Keratinocyte (primary cell): ENCODE measurements around the gene PARD6B. TPM values are rescaled to one million over a fixed set of nuclear protein-coding genes. Genes with fewer than 3 reads are reported as not detected.

Experiments
- DNase-seq: peaks from one replicate; pipeline ENCODE4 v3.0.0-alpha.2; 2011; ENCODE audit warnings: low read depth, missing footprints, low spot score
- FAIRE-seq: peaks from 2 replicates; lab custom pipeline; 2011; peaks lifted over from hg19 to GRCh38; lab: Jason Lieb, UNC
- H2AFZ ChIP-seq: 2 replicates; pipeline ENCODE4 v1.6.0; 2012; ENCODE audit warnings: low read length, control low read depth, inconsistent platforms; ENCODE audit not compliant: control insufficient read depth
- H3K27ac ChIP-seq: 2 replicates; pipeline ENCODE4 v1.5.1; 2011; ENCODE audit warnings: low read length; ENCODE audit not compliant: control insufficient read depth, insufficient read depth
- H3K27me3 ChIP-seq: 3 replicates; pipeline ENCODE4 v1.6.0; 2011; ENCODE audit warnings: low read length; ENCODE audit not compliant: control insufficient read depth, insufficient read depth; ENCODE audit errors: extremely low read depth
- H3K36me3 ChIP-seq, 2 experiments: 2 replicates in 1 of 2; 3 replicates in 1 of 2; pipeline ENCODE4 v1.5.1; 2011; ENCODE audit warnings: low read length in 2 of 2, mild to moderate bottlenecking in 1 of 2; ENCODE audit not compliant: control insufficient read depth in 2 of 2, insufficient read depth in 2 of 2; ENCODE audit errors: extremely low read depth in 1 of 2
- H3K4me1 ChIP-seq: 3 replicates; pipeline ENCODE4 v1.5.1; 2011; ENCODE audit warnings: low read length; ENCODE audit not compliant: control insufficient read depth, insufficient read depth; ENCODE audit errors: extremely low read depth
- H3K4me2 ChIP-seq: 3 replicates; pipeline ENCODE4 v1.6.0; 2011; ENCODE audit warnings: low read depth, low read length; ENCODE audit not compliant: control insufficient read depth, insufficient read depth; ENCODE audit errors: extremely low read depth
- H3K4me3 ChIP-seq, 3 experiments: fragments of 200-600 bp in 1 of 3; sonication (generic) in 1 of 3; 2 replicates in 2 of 3; 3 replicates in 1 of 3; pipeline ENCODE4 v1.5.1; 2011 to 2016; ENCODE audit warnings: low read length in 3 of 3, mild to moderate bottlenecking in 3 of 3, control low read depth in 2 of 3, inconsistent platforms in 1 of 3, low read depth in 1 of 3, mixed read lengths in 1 of 3, mixed run types in 1 of 3, moderate library complexity in 1 of 3; ENCODE audit not compliant: control insufficient read depth in 2 of 3, insufficient read depth in 2 of 3; ENCODE audit errors: extremely low read depth in 1 of 3
- H3K79me2 ChIP-seq: 2 replicates; pipeline ENCODE4 v1.6.0; 2012; ENCODE audit warnings: low read length; ENCODE audit not compliant: control insufficient read depth, insufficient read depth
- H3K9ac ChIP-seq: 3 replicates; pipeline ENCODE4 v1.6.0; 2011; ENCODE audit warnings: low read length; ENCODE audit not compliant: control insufficient read depth, insufficient read depth; ENCODE audit errors: extremely low read depth
- H3K9me1 ChIP-seq: 3 replicates; pipeline ENCODE4 v1.6.0; 2011; ENCODE audit warnings: low read length; ENCODE audit not compliant: control insufficient read depth, insufficient read depth; ENCODE audit errors: extremely low read depth
- H3K9me3 ChIP-seq: 2 replicates; pipeline ENCODE4 v1.5.1; 2012; ENCODE audit warnings: low read depth, low read length; ENCODE audit not compliant: control insufficient read depth
- H4K20me1 ChIP-seq: 3 replicates; pipeline ENCODE4 v1.6.0; 2011; ENCODE audit warnings: low read length; ENCODE audit not compliant: control insufficient read depth, insufficient read depth; ENCODE audit errors: extremely low read depth
- EZH2 ChIP-seq: IDR thresholded peaks from one replicate; pipeline ENCODE4 v1.6.1; 2012; ENCODE audit warnings: inconsistent platforms, mild to moderate bottlenecking, low read length, moderate library complexity
- dilution Hi-C: fragments of 300-500 bp; cut with MboI; formaldehyde crosslinking; loops from one replicate; pipeline ENCODE4 v1.7.0; 2020; ENCODE audit warnings: low sequenced_read_pairs; ENCODE audit not compliant: extremely low pct_ligation_motif_present
- polyA plus RNA-seq, 5 experiments: library from polyadenylated mRNA; depleted of rRNA in 3 of 5; stranded (reverse) in 3 of 5; stranded (forward) in 1 of 5; unstranded in 1 of 5; fragments of >200 nt; gene quantifications; 1 replicate in 1 of 5; 2 replicates in 3 of 5; 3 replicates in 1 of 5; pipeline versions ENCODE4 v1.2.1 to v1.2.3, GENCODE V29; 2011 to 2012; ENCODE audit warnings: missing spikeins in 2 of 5, low read depth in 1 of 5, low replicate concordance in 1 of 5
- TF ChIP-seq, protein P1 (sequence below), 3 experiments: IDR thresholded peaks in 1 of 3; conservative IDR thresholded peaks in 1 of 3; optimal IDR thresholded peaks in 1 of 3; 2 replicates in 2 of 3; 3 replicates in 1 of 3; pipeline versions ENCODE3 to v1.5.1; 2011; ENCODE audit warnings: low read length in 3 of 3, mild to moderate bottlenecking in 3 of 3, moderate library complexity in 2 of 3, control low read depth in 1 of 3, inconsistent platforms in 1 of 3; ENCODE audit not compliant: insufficient read depth in 2 of 3; ENCODE audit errors: extremely low read depth in 1 of 3

PARD6B gene
- polyA plus RNA-seq, 1 donor (not counting 4 experiments of a cell fraction or from before 2014, with no cell fraction given): 2.0 TPM

DNA sequence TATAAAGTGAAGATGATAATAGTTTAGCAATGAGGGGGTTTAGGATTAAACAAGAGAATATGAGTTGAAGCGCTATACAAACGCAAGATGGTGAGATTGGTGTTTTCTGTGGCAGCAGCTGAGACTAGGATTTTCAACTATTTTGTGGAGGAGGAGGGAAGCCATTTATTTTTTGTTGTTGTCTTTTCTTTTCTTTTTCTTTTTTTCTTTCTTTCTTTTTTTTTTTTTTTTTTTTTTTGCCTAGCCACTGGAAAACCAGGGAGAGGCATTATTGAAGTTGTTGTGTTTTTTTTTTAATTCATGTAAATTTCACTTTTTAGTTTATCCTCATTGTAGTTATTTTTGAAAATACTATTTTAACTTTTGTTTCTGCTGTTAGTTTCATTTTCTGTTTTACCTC is 15.9 kb downstream of the PARD6B start:
- Histone ChIP-seq H3K4me3 (no peak overlapping the region), H3K27ac (no peak overlapping the region), H3K9me3 (no peaks in the 10 kb centered on the region), H3K36me3 (peaks cover 8 to 18% of the 10 kb centered on the region in 2 experiments), H3K79me2 (peaks cover 23% of the 10 kb centered on the region), H3K9ac (no peak overlapping the region), H3K9me1 (no peaks in the 10 kb centered on the region), H4K20me1 (no peaks in the 10 kb centered on the region), H2AFZ (no peak overlapping the region), H3K4me2 (no peak overlapping the region), H3K4me1 (peaks cover 29% of the 10 kb centered on the region), H3K27me3 (no peaks in the 10 kb centered on the region)
- dilution Hi-C loops: no loop called here
- FAIRE-seq (no peak), DNase-seq (no peak)
- no peak for TF ChIP-seq EZH2

DNA sequence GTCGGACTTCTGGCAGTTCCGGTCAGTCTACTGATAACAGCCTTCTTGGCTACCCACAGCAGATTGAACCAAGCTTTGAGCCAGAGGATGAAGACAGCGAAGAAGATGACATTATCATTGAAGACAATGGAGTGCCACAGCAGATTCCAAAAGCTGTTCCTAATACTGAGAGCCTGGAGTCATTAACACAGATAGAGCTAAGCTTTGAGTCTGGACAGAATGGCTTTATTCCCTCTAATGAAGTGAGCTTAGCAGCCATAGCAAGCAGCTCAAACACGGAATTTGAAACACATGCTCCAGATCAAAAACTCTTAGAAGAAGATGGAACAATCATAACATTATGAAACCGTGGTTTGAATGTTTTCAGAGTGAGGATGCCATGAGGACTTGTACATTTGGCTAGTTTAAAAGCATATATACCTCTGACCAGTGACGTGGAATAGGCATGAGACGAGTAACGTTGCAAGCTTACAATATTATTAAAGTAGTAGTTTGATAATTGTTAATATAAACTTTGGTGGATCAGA is 18.8 kb downstream of the PARD6B start:
- no peak overlapping the region for H3K27ac ChIP-seq
- no peak overlapping the region for H3K4me3 ChIP-seq
- H3K36me3 ChIP-seq: peaks cover 8 to 18% of the 10 kb centered on the region in 2 experiments
- DNase-seq (no peak), FAIRE-seq (no peak)
- dilution Hi-C loops: no loop called here
- TF ChIP-seq EZH2: no peak
- TF ChIP-seq, protein P1, sequence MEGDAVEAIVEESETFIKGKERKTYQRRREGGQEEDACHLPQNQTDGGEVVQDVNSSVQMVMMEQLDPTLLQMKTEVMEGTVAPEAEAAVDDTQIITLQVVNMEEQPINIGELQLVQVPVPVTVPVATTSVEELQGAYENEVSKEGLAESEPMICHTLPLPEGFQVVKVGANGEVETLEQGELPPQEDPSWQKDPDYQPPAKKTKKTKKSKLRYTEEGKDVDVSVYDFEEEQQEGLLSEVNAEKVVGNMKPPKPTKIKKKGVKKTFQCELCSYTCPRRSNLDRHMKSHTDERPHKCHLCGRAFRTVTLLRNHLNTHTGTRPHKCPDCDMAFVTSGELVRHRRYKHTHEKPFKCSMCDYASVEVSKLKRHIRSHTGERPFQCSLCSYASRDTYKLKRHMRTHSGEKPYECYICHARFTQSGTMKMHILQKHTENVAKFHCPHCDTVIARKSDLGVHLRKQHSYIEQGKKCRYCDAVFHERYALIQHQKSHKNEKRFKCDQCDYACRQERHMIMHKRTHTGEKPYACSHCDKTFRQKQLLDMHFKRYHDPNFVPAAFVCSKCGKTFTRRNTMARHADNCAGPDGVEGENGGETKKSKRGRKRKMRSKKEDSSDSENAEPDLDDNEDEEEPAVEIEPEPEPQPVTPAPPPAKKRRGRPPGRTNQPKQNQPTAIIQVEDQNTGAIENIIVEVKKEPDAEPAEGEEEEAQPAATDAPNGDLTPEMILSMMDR (optimal IDR thresholded peaks at IDR 0.05 in 1 of 3, IDR thresholded peaks at IDR 0.05 in 1 of 3, conservative IDR thresholded peaks at IDR 0.05 in 1 of 3; ENCODE audit: extremely low read depth in 1 of 3, insufficient read depth in 2 of 3, low read length in 3 of 3): no peak
- H3K9me1 ChIP-seq: no peaks in the 10 kb centered on the region
- peaks cover 15% of the 10 kb centered on the region for H3K4me1 ChIP-seq
- no peaks in the 10 kb centered on the region for H3K9me3 ChIP-seq
- peaks cover 15% of the 10 kb centered on the region for H3K79me2 ChIP-seq
- no peak overlapping the region for H2AFZ ChIP-seq
- H4K20me1 ChIP-seq: no peaks in the 10 kb centered on the region
- H3K9ac ChIP-seq: no peak overlapping the region
- no peak overlapping the region for H3K4me2 ChIP-seq
- no peaks in the 10 kb centered on the region for H3K27me3 ChIP-seq

DNA sequence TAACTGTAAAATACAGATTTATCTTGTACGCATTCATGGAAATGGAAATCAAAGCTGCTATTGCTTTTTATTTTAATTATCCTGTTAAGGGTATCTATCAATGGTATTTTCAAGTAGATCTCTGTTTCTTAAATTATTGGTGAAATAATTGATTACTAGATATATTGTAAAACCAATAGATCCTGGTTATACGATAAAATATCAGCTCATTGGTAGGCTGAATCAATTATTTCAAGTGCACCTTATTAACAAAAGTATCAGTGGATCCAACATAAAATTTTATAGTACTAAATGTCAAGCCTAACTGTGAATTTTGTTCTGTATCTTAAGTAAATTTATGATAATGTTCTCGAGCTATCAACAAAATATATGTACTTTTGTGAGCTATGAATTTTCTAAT is 21.8 kb downstream of the PARD6B start:
- Histone ChIP-seq H3K9ac (no peak overlapping the region), H3K4me2 (no peak overlapping the region), H3K4me3 (no peak overlapping the region), H3K9me3 (no peaks in the 10 kb centered on the region), H3K79me2 (peaks cover 2% of the 10 kb centered on the region), H3K27me3 (no peaks in the 10 kb centered on the region), H3K9me1 (no peaks in the 10 kb centered on the region), H3K27ac (no peak overlapping the region), H3K36me3 (peaks cover 8 to 12% of the 10 kb centered on the region in 2 experiments), H4K20me1 (no peaks in the 10 kb centered on the region), H3K4me1 (no peaks in the 10 kb centered on the region), H2AFZ (no peak overlapping the region)
- no peak for DNase-seq
- no peak for FAIRE-seq
- dilution Hi-C loops: no loop called here
- TF ChIP-seq, protein P1 (optimal IDR thresholded peaks at IDR 0.05 in 1 of 3, IDR thresholded peaks at IDR 0.05 in 1 of 3, conservative IDR thresholded peaks at IDR 0.05 in 1 of 3; ENCODE audit: extremely low read depth in 1 of 3, insufficient read depth in 2 of 3, low read length in 3 of 3): no peak
- TF ChIP-seq EZH2: no peak
